Right renal pelvis (tissue), 4 donors: ENCODE data around the gene CATSPERE. TPM values are rescaled to one million over a fixed set of nuclear protein-coding genes. Genes with fewer than 3 reads are reported as not detected.
"Not testable (repeated sequence)": the region's sequence is repeated elsewhere in the genome, so short reads cannot be mapped to it uniquely, and the experiment has no call there.

Experiments
- DNase-seq, 4 donors: peaks; one replicate each; pipeline ENCODE4 v3.0.0-alpha.2; 2013; ENCODE audit warnings: low read depth in 4 of 4, low spot score in 3 of 4, missing footprints in 1 of 4
- polyA plus RNA-seq, 4 donors: library from polyadenylated mRNA; unstranded; fragments of 120-200 nt; gene quantifications; one replicate each; pipeline ENCODE4 v1.2.1, GENCODE V29; 2013; ENCODE audit not compliant: insufficient read length in 4 of 4

The CATSPERE gene
- polyA plus RNA-seq, 4 donors: 1.3 to 2.8 (median 2.0) TPM

- DNase-seq: no peak
Observed at GRCh38 chr1:244447552-244447951, 13.5 kb upstream of the CATSPERE start.

GRCh38 chr1:244448279-244449036, 12.6 kb upstream of the CATSPERE start:
- no peak for DNase-seq

GRCh38 chr1:244449936-244450508, 11.1 kb upstream of the CATSPERE start:
- DNase-seq: no peak

DNA sequence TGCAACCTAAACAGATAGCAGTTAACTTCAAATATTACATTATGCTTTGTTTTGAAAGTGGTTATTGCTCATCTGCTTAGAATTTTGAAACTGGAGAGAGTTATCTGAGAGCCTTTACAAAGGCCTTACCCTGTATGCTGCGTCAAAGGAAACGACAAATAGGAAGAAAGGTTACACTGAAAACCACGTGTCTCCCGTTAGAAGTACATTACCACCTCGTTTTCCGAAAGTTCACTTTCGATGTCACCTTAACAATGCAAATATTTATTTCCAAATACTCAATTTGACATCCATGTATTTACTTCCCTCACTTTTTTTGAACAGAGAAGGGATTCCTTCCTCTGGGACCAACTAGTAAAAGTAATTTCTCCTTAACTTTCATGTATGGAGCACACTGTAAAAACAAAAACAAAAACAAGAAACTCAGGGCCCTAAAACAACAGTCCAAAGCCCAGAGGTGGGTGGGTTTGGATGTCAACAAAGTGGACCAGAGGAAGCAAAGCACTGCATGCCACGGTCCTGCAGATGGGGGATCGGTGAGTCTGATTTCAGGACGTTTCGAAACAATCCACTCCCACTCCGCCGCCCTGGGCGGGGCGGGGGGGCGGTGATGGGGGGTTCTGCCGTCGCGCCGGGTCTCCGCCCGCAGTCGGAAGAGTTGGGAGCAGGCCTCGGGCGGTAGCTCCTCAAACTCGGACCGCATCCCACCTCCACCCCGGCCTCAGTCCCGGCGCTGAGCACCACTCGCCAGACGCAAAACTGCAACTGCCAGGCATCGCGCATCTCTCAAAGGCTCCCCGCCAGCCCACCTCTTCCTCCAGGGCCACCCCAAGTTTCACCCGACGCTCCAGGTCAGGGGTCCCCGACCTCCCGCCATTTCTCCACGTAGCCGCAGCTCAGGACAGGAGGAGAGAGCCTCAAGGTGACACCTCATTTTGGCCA, 10.2 kb upstream of the CATSPERE start:
- peak in 3 of 4 donors; percentile 25 to 28 (median 25) for DNase-seq

- DNase-seq: no peak
Observed at GRCh38 chr1:244451539-244451950, 9.5 kb upstream of the CATSPERE start, which contains the start of gene ADSS2. ADSS2 (minus strand) TSS chr1:244451909; CDS start chr1:244451817, 92 bp downstream.

- peak; percentile 99 for DNase-seq
Observed at GRCh38 chr1:244451951-244452795, 8.9 kb upstream of the CATSPERE start.

GRCh38 chr1:244454412-244454811, 6.7 kb upstream of the CATSPERE start:
- DNase-seq: no peak

DNA sequence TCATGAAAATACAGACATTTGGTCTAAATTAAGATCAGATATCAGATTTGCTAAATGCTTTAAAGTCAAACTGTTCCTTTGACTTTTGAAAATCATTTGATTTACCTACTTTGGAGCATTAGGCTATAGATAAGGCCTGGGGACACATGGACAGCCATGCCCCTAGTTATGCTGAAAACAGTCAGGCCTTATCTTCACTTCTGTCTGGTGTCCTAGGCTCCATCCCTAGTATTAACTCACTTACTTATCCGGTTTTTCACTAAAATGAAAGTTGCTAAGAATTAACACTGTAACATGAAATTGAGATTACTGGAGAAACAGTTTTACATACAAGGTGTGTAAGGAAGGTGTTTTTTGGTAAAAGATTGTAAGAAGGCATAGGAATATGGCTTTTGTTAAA, 4.5 kb upstream of the CATSPERE start:
- DNase-seq: no peak

DNA sequence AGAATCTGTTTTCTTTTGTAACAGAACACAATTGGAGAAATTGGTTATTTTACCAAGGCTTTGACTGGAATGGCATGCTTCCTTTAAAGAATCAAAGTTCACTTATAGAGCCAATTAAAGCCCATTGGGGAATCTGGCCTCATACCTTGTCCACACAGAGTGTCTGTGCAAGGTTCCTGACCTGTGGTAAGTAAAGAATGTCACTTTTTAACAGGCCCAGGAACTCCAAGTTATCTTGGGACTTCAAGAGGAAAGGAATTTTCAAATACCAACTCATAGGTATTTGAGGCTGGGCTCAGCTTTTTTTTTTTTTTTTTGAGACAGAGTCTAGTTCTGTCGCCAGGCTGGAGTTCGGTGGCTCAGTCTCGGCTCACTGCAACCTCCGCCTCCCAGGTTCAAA, 2.3 kb upstream of the CATSPERE start:
- no peak for DNase-seq

DNA sequence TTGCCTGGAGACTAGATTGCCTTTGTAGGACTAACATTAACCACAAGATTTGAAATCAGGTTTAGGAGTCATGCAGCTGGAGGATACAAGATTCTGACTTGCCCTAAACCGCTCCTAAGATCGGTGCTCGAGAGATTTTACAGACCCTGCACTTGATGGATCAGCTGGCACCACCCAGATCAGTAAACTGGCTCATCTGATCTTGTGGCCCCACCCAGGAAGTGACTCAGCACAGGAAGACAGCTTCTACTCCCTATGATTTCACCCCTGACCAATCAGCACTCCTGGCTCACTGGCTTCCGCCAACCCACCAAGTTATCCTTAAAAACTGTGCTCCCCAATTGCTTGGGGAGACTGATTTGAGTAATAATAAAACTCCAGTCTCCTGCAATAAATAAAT, 876 bp upstream of the CATSPERE start:
- DNase-seq: no peak

DNA sequence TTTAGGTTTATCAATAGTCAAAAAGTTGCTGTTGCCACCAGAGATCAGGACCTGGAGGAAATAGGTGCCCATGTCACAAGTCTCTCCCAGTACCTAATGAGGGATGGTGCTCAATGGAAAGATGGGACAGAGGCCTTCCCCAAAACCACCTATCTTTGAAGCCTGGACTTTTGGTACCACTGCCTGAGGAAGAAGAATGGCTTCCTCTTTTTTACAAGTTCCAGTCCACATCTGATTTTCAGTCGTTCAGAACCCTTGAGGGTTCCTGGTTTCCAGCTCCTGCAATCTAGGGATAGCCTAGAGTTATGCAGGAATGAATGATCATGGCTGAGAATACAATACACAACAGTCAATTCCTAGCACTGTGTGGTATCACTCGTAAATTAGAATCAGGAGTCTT, 5.7 kb downstream of the CATSPERE start:
- no peak for DNase-seq

DNA sequence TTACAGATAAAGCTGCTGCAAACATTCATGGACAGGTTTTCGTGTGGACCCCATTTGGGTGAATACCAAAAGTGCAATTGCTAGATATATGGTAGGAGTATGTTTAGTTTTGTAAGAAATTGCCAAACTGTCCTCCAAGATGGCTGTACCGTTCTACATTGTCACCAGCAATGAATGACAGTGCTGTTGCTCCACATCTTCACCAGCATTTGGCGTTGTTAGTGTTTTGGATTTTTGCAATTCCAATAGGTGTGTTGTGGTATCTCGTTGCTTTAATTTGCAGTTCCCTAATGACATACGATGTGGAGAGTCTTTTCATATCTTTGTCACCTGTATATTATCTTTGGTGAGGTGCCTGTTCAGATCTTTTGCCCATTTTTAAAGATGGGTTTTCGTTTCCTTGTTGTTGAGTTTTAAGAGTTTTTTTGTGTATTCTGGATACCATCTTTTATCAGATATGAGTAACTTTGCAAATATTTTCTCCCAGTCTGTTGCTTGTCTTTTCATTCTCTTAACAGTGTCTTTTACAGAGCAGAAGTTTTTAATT, 12.1 kb downstream of the CATSPERE start:
- DNase-seq: no peak

DNA sequence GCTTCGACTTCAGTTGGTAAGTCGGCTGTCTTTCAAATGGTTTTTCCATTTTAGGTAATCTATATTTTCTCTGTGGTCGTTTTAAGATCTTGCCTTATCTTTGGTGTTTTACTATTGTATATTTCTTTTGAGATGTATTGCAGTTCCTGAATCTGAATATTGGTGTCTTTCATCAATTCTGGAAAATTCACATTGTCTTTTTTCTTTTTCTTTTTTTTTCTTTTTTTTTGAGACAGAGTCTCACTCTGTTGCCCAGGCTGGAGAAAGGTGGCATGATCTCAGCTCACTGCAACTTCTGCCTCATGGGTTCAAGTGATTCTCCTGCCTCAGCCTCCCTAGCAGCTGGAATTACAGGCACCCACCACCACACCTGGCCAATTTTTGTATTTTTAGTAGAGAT, 23.9 kb downstream of the CATSPERE start:
- DNase-seq: not testable (repeated sequence)

- DNase-seq: no peak
Observed at GRCh38 chr1:244494653-244495052, 33.6 kb downstream of the CATSPERE start.

GRCh38 chr1:244496186-244496585, 35.1 kb downstream of the CATSPERE start:
- DNase-seq: no peak

DNA sequence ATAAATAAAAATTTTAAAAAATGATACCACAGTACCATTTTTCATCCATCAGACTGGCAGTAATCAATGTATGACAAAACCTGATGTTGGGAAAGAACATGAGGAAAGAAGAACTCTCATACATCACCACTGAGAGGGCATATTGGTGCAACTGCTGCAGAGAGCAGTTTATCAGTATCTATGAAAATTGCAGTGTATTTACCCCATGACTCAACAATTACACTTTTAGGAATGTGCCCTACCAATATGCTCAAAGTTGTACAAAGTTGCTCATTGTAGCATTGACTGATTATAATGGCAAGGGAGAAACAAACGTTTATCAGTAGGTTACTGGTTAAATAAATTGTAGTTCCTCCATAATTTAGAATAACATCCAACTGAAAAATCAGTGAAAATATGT, 36.7 kb downstream of the CATSPERE start:
- no peak for DNase-seq

- DNase-seq: not testable (repeated sequence)
Observed at GRCh38 chr1:244499484-244499883, 38.4 kb downstream of the CATSPERE start.

GRCh38 chr1:244500515-244500914, 39.4 kb downstream of the CATSPERE start:
- DNase-seq: not testable (repeated sequence)

DNA sequence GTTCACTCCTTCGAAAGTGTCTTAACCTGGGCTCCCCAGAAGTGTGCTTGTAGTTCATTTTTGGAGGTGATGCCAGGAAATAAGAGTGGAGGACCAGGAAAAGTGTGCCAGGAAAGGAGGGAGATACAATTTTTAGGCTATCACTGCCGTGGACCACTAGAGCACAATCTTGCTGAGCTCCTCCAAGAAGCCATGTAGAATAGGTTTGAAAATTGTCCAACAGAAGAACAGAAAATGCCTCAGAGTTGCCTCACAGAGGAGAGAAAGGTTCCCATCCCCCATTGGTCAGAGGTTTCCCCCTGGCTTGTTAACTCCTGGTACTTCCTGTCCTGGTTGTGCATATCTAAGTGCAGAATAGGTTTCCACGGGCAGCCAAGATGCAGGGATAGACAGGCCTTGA, 41.6 kb downstream of the CATSPERE start:
- no peak for DNase-seq

- no peak for DNase-seq
Observed at GRCh38 chr1:244513493-244513892, 52.4 kb downstream of the CATSPERE start.
